OCI-LY3 (cell line): ENCODE measurements around the gene PNISR.
A peak's percentile ranks its signal among the peaks of the same experiment; 100 is the strongest.

Source experiments
- H2AFZ ChIP-seq: fragments of 200-600, 300-600 bp; shearing (Covaris generic); 2 replicates; pipeline ENCODE4 v1.6.0; 2014; ENCODE audit warnings: antibody characterized with exemption, low read depth, low read length
- H3K27ac ChIP-seq: fragments of 200-600, 300-600 bp; sonication (generic); 2 replicates; pipeline ENCODE4 v1.5.1; 2014; ENCODE audit warnings: mild to moderate bottlenecking, low read length, moderate library complexity, mixed read lengths
- H3K27me3 ChIP-seq: fragments of 200-600, 300-600 bp; sonication (generic); 2 replicates; pipeline ENCODE4 v1.6.1; 2014; ENCODE audit warnings: low read depth, low read length, mixed read lengths
- H3K36me3 ChIP-seq: fragments of 200-600, 300-600 bp; sonication (generic); replicated peaks from 2 replicates; pipeline ENCODE3; 2014; ENCODE audit warnings: low read depth, low read length, mixed read lengths
- H3K4me1 ChIP-seq: fragments of 300-600, 200-600 bp; sonication (generic); 2 replicates; pipeline ENCODE4 v1.6.1; 2014; ENCODE audit warnings: low read length, mixed read lengths
- H3K4me2 ChIP-seq: fragments of 200-600, 300-600 bp; sonication (generic); 2 replicates; pipeline ENCODE4 v1.6.1; 2014; ENCODE audit warnings: low read length, mixed read lengths
- H3K4me3 ChIP-seq: fragments of 300-600, 200-600 bp; sonication (generic); 2 replicates; pipeline ENCODE4 v1.5.1; 2014; ENCODE audit warnings: antibody characterized with exemption, mild to moderate bottlenecking, low read length, moderate library complexity
- H3K79me2 ChIP-seq: fragments of 300-600, 200-600 bp; shearing (Covaris generic); 2 replicates; pipeline ENCODE4 v1.6.1; 2014; ENCODE audit warnings: mild to moderate bottlenecking, low read length, mixed read lengths
- H3K9ac ChIP-seq: fragments of 300-600, 200-600 bp; shearing (Covaris generic); 2 replicates; pipeline ENCODE4 v1.6.0; 2014; ENCODE audit warnings: mild to moderate bottlenecking, low read length, moderate library complexity
- H3K9me3 ChIP-seq: fragments of 200-600, 300-600 bp; shearing (Covaris generic); 2 replicates; pipeline ENCODE4 v1.6.1; 2014; ENCODE audit warnings: low read length, mixed read lengths; ENCODE audit not compliant: insufficient read depth
- H4K20me1 ChIP-seq: fragments of 200-600, 300-600 bp; sonication (generic); 2 replicates; pipeline ENCODE4 v1.6.1; 2016; ENCODE audit warnings: low read length, mixed read lengths; ENCODE audit not compliant: insufficient read depth
- EZH2phosphoT487 ChIP-seq: fragments of 200-600 bp; shearing (Covaris generic); IDR thresholded peaks from 2 replicates; pipeline ENCODE4 v1.6.1; 2018; ENCODE audit warnings: antibody characterized with exemption, mixed run types, low read depth
- TF ChIP-seq, protein P1 (sequence below): fragments of 200-600, 300-600 bp; sonication (generic); IDR thresholded peaks from 2 replicates; pipeline ENCODE4 v1.5.1; 2014; ENCODE audit warnings: antibody characterized with exemption, low read length, low read depth

The PNISR gene

DNA sequence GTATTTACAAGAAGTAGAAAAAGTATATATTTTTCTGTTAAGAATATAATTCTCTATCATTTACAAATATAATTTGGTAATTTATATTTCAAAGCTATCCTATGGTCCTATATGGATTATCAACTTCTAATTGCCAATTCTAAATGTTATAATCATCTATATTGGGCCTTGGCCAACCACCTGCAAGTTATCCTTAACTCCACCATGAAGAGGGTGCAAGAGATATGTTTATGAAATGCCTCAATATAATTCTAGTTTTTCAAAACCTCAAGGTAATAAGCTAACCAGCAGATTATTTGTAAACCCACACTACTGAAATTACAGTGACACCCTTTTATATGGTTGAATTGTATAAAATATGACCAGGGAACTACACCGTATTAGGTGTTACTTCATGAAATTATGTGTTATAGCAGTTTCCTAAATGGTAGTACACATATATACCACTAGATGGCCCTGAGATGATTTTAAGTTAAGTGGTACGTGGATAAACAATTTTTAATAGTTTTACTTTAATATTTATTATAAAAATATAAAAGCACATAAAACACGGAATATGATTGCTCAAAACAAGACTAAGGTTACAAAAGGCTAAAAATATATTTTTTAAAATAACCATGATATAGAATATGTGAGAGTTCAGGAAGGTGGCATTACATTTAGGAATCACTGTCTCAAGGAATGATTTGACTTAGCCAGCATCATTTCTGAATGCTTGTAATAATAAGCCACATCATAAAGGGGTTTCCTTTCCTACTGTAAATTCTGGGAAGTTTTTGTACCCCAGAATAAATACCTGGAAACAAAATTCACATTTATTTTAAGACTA lies 9.8 kb upstream of the PNISR start:
- TF ChIP-seq EZH2phosphoT487, result no peak
- TF ChIP-seq, protein P1, sequence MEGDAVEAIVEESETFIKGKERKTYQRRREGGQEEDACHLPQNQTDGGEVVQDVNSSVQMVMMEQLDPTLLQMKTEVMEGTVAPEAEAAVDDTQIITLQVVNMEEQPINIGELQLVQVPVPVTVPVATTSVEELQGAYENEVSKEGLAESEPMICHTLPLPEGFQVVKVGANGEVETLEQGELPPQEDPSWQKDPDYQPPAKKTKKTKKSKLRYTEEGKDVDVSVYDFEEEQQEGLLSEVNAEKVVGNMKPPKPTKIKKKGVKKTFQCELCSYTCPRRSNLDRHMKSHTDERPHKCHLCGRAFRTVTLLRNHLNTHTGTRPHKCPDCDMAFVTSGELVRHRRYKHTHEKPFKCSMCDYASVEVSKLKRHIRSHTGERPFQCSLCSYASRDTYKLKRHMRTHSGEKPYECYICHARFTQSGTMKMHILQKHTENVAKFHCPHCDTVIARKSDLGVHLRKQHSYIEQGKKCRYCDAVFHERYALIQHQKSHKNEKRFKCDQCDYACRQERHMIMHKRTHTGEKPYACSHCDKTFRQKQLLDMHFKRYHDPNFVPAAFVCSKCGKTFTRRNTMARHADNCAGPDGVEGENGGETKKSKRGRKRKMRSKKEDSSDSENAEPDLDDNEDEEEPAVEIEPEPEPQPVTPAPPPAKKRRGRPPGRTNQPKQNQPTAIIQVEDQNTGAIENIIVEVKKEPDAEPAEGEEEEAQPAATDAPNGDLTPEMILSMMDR, result peak; percentile 36
- H3K79me2 ChIP-seq, result no peaks in the 10 kb centered on the region
- no peaks in the 10 kb centered on the region for H3K9me3 ChIP-seq
- no peaks in the 10 kb centered on the region for H3K4me1 ChIP-seq
- H4K20me1 ChIP-seq, result no peaks in the 10 kb centered on the region
- H3K4me3 ChIP-seq, result no peak overlapping the region
- H3K4me2 ChIP-seq, result no peak overlapping the region
- H2AFZ ChIP-seq, result no peak overlapping the region
- peaks cover 15% of the 10 kb centered on the region for H3K36me3 ChIP-seq
- no peak overlapping the region for H3K27ac ChIP-seq
- H3K27me3 ChIP-seq, result no peaks in the 10 kb centered on the region
- no peak overlapping the region for H3K9ac ChIP-seq

DNA sequence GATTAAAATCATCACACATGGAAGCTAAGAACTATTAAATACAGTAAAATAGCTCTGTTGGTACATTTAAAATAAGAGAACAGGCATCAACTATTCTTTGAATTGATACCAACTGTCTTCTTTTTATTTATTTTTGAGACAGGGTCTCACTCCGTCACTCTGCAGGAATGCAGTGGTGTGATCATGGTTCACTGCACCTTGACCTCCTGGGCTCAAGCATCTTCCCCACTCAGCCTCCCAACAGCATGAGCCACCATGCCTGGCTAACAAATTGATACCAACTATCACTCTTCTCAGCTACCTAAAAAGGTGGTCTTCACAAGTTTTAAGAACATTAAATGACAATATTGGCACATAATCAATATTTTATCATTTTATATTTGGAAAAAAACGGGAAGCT lies 7.8 kb upstream of the PNISR start:
- Histone ChIP-seq H3K27ac (no peak overlapping the region), H4K20me1 (no peaks in the 10 kb centered on the region), H3K79me2 (no peaks in the 10 kb centered on the region), H3K27me3 (no peaks in the 10 kb centered on the region), H3K9ac (no peak overlapping the region), H2AFZ (no peak overlapping the region), H3K9me3 (no peaks in the 10 kb centered on the region), H3K4me1 (peaks cover 2% of the 10 kb centered on the region), H3K36me3 (peaks cover 11% of the 10 kb centered on the region), H3K4me2 (no peak overlapping the region), H3K4me3 (no peak overlapping the region)
- TF ChIP-seq, protein P1, result no peak
- TF ChIP-seq EZH2phosphoT487, result no peak

DNA sequence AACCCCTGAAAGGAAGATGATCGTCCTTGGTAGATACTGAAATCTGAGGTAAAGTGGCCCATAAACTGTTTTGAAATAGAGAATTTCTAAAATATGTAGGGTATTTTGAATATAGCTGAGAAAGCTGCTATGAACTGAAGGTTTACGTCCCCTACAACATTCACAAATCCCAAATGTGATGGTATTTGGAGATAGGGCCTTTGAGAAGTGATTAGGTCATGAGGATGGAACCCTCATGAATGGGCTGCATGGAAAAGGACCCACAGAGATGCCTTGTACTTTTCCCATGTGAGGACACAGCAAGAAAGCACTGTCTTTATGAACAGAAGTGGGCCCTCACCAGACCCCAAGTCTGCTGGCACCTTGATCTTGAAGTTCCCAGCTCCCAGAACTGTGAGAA lies 6.8 kb upstream of the PNISR start:
- Histone ChIP-seq H3K27ac (no peak overlapping the region), H3K9ac (no peak overlapping the region), H3K4me3 (no peak overlapping the region), H2AFZ (no peak overlapping the region), H4K20me1 (no peaks in the 10 kb centered on the region), H3K4me2 (no peak overlapping the region), H3K4me1 (peaks cover 12% of the 10 kb centered on the region), H3K27me3 (no peaks in the 10 kb centered on the region), H3K36me3 (peaks cover 11% of the 10 kb centered on the region), H3K9me3 (no peaks in the 10 kb centered on the region), H3K79me2 (no peaks in the 10 kb centered on the region)
- no peak for TF ChIP-seq EZH2phosphoT487
- TF ChIP-seq, protein P1, result no peak

DNA sequence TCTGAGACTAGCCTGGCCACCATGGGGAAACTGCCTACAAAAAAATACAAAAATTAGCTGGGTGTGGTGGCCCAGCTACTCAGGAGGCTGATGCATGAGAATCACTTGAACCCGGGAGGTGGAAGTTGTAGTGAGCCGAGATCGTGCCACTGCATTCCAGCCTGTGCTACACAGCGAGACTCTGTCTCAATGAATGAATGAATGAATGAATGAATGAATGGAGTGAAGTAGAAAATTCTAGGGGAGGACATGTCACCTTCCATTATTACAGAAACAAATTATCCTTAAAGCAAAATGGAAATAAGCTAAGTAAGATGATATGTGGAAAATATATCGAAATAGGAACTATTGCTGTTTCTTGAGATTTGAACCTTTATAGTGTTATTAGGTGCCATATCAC lies 2.9 kb upstream of the PNISR start:
- Histone ChIP-seq H2AFZ (no peak overlapping the region), H4K20me1 (peaks cover 16% of the 10 kb centered on the region), H3K4me3 (no peak overlapping the region), H3K9ac (no peak overlapping the region), H3K36me3 (peaks cover 11% of the 10 kb centered on the region), H3K4me1 (peaks cover 29% of the 10 kb centered on the region), H3K4me2 (peak overlapping the region; percentile 74), H3K9me3 (no peaks in the 10 kb centered on the region), H3K27me3 (no peaks in the 10 kb centered on the region), H3K79me2 (peaks cover 29% of the 10 kb centered on the region), H3K27ac (peak overlapping the region; percentile 90; the same call in 1 of the 2 replicates)
- TF ChIP-seq, protein P1, result no peak
- TF ChIP-seq EZH2phosphoT487, result no peak
